AG08395 (cell line): ENCODE measurements around the gene RRP9.

Experiments used
- DNase-seq: peaks from one replicate; pipeline ENCODE4 v3.0.0; 2012; ENCODE audit warnings: mixed read lengths, low spot score

RRP9 gene

DNA sequence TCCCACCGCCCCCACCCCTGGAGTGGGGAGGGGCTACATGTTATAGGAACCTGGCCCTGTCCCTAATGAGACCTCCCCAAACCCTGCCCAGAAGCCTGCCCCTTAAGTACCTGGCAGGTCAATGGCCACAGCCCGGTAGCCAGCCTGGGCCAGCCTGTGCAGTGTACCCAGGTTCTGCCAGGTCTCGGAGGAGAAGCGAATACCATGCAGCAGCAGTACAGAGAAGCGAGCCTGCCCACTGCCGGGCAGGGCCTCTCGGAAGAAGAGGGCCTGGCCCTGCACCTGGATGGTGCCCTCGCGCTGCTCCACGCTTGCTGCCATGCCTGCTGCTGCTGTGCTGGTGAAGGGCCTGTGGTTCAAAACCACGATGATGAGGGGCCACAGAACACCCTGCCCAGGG lies 29.6 kb upstream of the RRP9 start:
- DNase-seq, result no peak

DNA sequence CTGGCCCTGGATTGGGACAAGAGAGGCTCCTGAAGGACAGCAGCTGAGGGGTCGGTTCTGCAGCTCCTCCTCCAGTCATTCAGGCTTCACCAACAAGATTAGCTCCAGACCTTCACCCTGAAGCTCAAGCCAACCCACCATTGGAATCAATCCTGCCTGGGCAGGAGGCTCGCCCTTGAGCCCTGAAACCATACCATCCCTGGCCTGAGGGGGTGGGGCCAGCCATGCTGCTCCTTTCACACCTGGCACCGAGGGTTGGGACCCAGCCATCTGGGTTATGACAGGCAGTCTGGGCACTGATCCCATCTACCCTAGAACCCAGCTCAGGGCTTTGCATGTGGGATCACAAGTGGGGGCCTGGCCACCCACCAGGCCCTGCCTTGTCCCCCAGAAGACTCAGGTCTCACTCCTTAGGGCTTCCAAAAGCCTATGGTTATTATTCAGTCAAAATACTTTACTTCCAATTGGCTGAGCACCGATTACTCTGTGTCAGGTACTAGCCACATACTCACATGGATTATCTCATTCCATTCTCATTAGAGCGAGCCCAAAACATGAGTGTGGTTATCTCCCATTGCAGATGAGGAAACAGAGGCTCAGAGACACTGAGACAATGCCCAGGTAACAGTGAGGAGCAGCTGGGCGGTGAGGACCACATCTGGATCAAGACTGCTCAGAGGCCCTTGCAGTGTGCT lies 29.0 kb upstream of the RRP9 start:
- no peak for DNase-seq

DNA sequence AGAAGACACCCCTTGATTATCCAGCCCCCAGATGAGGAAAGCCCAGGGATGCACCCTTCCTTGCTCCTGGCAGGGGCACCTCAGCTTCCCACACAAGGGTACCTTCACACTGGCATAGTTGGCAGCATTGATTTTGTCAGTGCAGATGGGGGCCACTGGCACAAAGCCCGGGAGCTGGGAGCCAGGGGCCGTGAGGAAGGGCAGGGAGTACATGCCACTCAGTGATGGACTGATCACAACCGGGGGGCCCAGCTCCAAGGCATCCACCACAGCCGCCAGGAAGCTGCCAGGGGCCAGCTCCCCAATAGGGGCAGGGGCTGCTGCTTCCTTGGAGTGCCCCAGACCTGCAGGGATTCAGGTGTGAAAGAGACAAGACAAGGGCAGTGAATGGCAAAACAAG lies 28.1 kb upstream of the RRP9 start:
- DNase-seq, result no peak

DNA sequence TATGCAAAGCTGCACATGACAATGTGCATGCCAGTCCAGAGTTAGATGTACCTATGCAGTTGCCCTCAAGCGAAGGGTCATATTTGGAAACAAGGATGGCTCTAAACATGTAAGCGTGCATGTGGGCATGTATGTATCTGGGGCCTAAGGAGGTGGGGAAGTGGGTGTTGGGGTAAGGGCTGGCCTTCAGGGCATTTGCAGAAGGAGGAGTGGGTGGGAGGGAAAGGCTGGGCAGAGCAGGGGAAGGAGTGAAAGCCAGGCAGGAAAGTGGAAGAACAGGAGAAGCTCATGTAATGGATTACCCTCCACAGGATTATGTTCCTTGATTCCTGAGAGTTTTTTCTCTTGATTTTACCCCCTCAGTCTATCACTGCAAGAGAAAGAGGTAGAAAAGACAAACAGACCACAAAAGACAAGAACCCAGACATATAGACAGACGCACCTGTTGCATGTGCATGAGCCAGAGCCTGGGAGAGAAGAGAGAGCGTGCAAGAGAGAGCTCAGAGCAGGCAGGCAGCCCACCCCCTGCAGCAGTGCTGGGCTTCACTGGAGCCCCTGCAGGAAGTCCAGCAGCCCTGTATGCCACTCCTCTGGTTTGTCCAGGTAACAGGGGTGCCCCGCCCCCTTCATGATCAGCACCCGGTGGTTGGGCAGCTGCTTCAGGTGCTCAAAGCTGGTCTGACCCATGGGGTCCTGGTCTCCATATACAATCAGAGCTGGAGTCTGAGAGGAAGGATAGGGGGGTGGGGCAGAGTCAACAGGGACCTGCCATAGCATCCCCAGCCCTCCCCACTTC lies 27.4 kb upstream of the RRP9 start:
- no peak for DNase-seq

DNA sequence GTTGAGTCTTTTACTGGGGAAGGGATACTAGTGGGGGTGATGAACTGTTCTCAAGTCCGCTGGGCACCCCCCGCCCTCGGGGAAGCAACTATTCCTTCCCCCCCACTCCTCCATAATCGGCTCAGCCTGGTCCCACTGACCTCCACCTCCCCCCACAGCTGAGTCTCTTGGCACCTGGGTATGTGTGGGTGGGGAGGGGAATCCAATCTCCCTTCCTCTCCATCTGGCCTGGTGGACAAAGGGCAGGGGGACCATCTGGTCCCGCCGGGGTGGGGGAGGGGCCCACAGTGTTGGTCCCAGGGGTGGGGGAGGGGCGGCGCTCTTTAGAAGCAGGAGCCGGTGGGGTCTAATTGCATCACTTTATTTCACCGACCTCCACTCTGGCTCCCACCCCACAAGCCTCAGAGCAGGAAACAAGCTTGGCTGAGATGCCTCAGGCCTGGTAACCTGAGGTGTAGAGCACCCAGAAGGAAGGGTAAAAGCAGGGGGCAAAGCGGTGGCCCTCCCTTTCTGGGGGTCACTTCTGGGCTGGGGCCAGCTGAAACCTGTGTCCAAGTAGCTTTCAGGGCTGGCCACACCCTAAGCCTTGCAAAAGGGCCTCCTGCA lies 26.6 kb upstream of the RRP9 start:
- no peak for DNase-seq

DNA sequence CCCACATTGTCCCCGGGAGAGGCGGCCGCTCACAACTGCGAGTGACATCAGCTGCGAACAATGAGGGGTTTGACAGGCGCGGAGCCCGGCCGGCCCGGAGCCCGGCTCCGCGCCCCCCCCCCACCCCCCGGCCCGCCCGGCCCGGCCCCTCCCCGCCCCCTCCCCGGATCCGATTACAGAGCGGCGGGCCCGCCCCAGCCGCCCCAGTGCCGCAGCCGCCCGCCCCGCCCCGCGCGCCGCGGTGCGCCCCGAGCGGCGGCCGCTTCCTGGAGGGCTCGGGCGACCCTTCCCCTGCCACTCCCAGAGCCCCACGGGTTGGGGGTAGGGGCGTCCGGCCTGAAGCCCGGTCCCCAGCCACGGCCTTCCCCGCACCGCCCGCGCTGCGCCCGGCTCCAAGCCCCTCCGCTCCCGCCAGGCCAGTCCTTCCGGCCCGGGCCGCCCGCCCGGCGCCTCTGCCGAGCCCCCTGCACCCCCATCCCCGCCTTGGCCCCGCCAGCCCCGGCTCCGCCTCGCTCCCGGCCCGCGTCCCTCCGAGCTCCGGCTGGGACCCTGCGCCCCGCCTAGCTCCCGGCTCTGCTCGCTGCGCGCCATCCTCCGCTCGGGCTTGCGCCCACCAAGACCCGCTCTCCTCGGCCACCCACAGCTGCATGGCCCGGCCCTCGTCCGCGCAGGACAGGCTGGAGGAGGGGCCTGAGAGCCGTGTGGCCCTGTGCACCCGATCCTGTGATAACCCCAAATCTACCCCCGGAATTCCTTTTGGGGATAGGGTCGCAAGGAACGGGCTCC lies 25.9 kb upstream of the RRP9 start, which contains the start of gene PCBP4:
Gene PCBP4, minus strand, starts transcription at position 71 of the 786 bp plus-strand sequence. CDS start 6,214 bp downstream, outside the sequence.
- DNase-seq, result peak; percentile 84

DNA sequence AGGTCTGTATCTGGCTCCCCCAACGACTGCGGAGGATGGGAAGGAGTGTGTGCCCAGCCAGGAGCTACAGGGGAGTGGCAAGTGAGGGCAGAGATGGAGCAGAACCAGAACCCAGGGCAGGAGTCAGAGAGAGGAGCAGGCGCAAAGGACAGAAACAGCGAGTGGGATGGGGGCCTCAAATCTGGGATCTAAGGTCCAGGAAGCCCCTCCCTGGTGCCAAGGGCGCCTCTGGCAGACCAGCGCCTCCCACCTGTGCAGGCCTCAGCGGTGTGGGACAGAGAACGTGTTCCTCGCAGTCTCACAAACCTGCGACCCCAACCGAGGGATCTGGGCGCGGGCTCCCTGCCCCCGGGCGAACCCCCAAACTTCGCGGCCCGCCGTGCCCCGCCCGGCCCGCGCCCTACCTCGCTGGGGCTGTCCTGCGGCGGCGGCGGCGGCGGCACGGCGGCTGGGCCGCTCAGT lies 25.2 kb upstream of the RRP9 start:
- no peak for DNase-seq

DNA sequence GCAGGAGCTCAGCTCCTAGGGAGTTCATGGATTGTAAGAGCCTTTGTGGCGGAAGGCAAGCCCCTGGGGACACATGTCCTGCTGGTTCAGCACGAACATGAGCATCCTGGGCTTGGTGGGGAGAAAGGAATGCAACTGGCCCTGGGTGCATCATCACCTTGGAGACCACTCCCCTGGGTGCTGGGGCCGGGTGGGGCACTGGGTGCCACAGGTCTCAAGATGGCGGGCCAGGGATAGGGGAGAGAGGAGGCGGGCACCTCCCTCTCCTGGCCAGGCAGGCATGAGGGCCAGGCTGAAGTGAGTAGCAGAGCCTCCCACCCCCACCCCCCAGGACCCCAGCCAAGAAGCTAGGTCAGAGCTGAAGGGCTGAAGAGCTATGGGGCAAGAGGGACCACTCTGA lies 24.8 kb upstream of the RRP9 start:
- DNase-seq, result no peak

DNA sequence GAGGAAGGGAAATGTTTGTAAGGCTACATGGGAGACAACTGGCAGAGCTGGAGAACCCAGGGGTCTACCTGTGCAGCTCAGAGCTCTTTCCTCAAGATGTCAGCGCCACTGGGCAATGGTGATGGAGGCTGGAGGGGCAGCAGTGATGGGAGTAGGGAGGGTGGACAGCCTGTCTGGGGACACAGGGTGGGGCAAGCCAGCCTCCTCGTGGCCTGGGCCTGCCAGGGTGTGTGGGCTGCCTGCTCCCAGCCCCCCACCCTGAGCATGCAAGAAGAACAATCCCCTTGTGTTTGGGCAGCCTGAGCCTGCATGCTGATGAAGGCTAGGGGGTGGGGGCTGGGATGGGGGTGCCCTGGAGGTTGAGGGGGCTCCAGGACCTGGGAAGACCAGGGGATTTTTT lies 24.3 kb upstream of the RRP9 start:
- DNase-seq, result no peak

DNA sequence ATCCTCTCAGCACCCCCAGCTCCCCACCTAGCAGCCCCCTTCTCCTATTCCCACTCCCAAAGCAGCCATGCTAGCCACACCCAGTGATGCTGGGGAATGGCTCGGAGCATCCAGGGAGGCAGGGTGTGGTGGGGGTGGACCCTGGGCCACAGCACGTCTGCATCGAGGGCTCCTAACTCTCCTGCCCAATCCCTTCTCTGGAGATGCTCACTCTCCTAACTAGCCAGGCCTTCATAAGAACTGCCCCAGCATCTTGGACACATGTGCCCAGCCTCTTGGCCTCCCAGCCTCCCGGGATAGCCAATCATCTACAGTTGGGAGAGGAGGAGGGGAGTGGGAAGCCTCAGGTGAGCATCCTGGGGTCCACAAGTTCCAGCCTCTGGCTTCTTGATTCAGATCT lies 22.8 kb upstream of the RRP9 start:
- DNase-seq, result no peak

DNA sequence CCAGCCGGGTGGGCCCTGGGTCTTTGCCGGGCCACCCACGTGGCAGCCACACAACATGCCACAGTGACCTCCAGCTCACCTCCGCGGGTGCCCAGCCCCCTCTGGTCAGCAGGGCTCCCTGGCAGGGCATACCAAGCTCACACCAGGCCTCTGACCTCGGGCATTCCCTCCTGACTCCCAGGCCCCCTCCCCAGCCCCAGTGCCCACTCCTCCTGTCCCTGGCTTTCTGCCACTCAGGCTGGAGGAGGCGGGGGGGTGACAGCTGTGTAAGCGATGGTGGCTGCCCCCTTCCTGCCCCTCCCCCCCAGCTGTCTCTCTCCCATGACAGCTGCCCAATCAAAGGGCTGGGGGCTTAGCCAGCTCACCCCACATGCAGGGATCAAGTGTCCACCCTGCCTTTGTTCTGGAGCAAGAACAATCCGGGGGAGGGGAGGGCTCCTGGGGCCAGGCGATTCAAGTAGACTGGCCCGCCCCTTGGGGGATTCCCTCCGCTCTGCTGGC lies 22.3 kb upstream of the RRP9 start:
- DNase-seq, result no peak

DNA sequence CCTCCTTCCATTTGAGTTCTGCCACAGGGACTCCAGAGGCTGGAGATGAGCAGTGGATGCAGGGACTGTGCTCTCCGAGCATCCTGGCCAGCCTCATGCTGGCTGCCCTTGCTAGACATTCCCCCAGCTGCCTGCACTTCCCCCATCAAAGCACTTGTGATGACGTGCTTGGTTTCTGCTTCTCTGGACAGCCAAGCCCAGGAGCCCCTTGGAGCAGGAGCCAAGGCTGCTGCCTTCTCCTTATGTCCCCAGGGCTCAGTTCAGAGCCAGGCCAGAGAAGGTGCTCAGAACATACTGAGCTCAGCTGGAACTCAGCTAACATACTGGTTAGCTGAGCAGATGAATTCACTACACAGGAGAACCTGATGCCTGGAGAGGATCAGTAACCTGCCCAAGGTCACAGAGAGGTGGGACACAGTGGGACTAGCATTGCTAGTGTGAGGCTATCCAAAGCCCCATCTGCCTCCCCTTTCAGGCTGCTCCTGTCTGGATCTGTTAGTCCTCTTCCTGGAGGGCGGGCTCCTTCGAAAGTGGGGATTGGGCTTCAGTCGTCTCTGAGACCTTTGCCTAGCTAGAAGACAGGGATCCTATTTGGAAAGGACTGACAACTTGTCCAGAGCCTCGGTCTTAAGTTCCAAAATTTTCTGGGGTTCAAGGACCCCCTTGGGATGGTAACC lies 21.3 kb upstream of the RRP9 start:
- DNase-seq, result no peak

DNA sequence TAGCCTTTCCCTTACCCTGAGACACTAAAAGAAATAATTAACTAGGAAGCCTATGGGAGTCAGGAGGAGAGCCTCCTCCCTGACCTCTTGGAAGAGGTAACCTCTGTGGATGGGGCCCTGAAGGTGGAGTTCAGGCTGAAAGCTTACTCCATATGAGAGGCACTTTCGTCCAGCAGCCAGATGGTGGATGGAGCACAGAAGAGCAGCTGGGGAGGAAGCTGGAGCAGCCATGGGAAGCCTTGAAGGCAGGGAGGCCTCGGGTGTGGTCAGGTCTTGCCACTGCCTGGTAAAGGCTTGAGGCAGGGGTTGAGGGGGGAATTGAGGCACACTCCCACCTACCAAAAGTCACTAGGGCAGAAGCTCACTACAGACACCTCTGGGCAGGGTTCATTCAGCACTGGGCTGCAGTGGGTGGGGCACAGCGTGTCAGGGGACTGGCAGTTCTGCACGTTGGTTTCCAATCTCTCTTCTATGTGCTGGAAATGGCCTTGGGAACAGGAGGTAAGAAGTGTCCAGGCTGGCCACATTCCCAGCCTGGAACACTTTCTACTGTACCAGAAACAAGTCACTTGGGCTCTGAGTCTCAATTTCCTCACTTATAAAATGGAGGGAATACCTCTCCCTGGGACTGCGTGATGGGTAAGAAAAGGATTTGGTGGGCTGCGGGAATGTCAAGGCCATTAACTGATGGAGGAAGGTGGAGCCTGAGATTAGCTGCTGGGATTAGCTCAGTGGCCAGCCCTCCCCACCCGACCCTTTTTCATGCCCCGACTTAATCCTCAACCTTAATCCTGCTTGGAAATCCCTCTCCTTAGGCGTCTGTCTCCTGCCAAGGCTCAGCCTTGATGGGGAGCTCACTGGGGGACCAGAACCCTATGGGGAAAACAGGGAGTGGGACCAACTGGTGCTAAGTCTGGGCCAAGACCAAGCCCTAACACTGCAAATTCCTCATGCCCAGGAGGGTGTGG lies 20.2 kb upstream of the RRP9 start:
- DNase-seq, result no peak

DNA sequence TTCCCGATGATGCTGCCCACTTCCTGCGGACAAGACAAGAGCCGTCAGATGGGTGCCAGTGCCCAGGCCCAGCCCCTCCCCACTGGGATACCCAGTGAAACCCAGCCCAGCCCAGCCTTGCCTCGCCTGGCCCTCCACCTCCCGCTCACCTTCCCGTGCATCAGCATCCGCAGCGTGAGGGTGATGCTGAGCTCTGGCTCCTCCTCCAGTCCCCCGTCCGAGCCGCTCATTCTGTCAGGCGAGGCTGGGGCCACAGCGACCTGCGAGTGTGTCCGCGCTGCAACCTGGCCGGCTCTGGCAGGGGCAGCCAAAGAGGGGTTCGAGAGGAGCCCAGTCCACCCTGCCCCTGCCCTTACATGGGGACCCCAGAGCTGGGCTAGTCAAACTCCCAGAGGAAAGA lies 19.3 kb upstream of the RRP9 start:
- DNase-seq, result no peak

DNA sequence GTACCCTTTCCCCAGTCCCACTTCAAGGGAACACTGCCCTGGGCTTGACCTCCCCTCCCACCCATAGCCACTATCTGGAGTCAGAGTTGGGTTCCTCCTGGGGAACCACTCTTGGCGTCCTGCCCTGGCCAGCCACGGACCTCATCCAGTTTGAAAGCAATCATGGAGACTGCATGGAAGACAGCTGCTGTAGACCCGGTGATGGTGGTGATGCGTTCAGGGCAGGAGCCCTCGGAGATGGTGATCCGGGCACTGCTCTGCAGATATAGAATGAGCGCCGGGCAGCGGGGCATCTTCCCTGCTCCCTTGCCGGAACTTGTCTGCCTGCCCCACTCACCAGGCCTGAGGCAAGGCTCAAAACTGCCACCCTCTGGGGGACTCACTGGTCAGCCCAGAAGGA lies 18.7 kb upstream of the RRP9 start:
- no peak for DNase-seq

DNA sequence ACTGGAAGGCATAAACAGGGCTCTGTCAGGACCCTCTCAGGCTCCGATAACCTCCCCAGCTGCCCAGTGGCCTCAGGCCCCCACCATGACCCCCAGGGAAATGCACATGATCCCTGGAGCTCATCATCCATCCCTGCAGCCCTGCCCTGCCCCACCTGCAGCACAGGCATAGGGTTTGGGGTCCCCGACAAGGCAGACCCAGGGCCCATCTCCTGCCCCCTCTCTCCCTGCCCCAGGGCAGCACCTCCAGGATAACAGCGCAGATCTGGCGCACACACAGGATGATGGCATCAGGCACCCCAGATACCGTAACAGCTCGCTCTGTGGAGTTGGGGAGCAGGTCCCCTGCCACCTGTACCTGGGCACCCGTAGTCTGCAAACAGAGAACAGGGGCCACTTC lies 17.9 kb upstream of the RRP9 start:
- no peak for DNase-seq

DNA sequence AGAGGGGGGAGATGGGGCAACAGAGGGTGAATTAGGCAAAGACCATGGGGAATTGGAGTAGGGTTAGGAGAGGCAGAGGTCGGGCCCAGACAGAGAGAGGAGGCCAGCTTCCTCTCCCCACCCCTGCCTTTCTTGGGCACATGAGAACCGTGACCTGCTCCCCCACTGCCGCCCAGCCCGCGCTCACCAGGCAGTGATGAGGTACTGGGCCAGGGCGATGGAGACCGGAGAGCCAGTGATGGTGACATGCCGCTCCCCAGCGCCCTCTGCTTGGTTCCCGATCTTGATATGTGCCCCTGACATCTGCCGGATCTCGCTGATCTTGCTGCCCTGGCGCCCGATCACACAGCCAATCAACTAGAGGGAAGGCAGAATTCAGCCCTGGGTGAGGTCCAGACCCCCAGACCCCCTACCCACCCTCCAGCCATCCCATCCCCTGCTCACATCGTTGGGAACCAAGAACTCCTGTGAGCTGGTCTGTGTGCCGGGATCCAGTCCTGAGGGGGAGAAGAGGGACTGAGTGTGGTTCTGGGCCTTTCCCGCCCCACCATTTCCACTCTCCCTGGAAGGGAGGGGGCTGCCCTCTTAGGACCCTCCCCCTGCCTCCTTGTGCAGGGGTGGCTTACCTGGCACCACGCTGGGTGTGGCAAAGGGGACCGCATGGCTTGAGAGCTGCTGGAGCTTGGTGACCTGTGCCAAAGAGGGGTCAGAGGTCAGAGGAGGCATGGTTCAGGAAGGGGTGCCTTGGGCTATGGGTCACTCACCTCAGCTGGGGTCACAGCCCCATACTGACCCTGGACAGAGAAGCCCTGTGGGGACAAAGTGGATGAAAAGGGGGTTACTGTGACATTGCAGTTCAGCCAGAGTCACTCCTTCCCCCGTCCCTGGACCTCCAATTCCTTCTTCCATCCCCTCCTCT lies 17.2 kb upstream of the RRP9 start:
- DNase-seq, result no peak

DNA sequence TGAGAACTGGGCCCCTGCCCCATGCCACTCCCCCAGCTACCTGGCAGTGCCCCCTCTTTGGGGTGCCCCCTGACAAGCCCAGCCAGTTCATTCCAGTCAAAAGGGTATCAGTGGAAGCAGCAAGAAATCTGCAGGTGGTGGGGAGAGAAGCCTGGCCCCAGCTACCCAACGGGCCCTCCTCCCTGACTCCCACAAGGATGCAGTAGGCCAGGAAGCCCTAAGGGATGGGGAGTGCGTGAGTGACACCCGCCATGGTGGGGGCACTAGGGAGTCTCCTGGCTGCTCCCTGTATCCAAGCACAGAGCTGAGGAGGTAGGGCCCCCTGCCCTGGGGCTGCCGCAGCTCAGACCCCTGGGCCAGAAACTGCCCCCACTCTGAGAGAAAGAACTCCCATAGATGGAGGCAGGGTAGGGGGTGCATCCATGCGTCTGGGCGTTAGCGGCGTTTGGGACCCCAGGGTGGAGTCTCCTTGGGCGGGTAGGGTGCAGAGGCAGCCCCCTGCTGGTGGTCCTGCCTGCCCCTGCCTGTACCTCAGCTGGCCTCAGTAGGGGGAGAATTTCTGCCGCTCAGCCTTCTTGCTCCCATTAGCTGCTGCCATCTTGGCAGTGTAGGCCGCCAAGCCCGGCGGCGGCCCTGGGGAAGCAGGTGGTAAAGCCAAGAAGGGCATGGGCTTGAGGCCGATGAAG lies 16.0 kb upstream of the RRP9 start:
- DNase-seq, result no peak
